Right kidney (tissue), 1 donor: Measurements from ENCODE around the gene TM2D1.
"Not testable (repeated sequence)": the region's sequence is repeated elsewhere in the genome, so short reads cannot be mapped to it uniquely, and the experiment has no call there.

Source experiments
- DNase-seq: peaks from one replicate; pipeline ENCODE4 v3.0.0-alpha.2; 2016

TM2D1 gene

GRCh38 chr1:61724506-61724812 is 482 bp downstream of the TM2D1 start:
- DNase-seq, result no peak

- not testable (repeated sequence) for DNase-seq
These were observed 5.8 kb downstream of the TM2D1 start for GRCh38 chr1:61718996-61719663.

GRCh38 chr1:61711969-61712368 is 13.0 kb downstream of the TM2D1 start:
- no peak for DNase-seq

DNA sequence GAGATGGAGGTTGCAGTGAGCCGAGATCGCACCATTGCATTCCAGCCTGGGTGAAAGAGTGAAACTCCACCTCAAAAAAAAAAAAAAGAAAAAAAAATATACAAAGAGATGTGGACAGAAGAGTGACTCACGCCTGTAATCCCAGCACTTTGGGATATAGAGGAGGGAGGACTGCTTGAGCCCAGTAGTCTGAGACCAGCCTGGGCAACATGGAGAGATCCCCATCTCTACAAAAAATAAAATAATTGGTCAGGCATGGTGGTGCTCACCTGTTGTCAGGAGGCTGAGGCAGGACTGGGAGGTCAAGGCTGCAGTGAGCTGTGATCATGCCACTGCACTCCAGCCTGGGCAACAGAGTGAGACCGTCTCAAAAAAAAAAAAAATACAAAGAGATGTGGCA is 13.7 kb downstream of the TM2D1 start:
- not testable (repeated sequence) for DNase-seq

- DNase-seq, result no peak
These were observed 15.0 kb downstream of the TM2D1 start for GRCh38 chr1:61709908-61710289.

GRCh38 chr1:61708953-61709907 is 15.7 kb downstream of the TM2D1 start:
- no peak for DNase-seq

- no peak for DNase-seq
These were observed 24.8 kb downstream of the TM2D1 start for GRCh38 chr1:61699911-61700851.

GRCh38 chr1:61692155-61692800 is 32.7 kb downstream of the TM2D1 start:
- DNase-seq, result no peak

- DNase-seq, result no peak
These were observed 37.0 kb downstream of the TM2D1 start for GRCh38 chr1:61687901-61688300.

DNA sequence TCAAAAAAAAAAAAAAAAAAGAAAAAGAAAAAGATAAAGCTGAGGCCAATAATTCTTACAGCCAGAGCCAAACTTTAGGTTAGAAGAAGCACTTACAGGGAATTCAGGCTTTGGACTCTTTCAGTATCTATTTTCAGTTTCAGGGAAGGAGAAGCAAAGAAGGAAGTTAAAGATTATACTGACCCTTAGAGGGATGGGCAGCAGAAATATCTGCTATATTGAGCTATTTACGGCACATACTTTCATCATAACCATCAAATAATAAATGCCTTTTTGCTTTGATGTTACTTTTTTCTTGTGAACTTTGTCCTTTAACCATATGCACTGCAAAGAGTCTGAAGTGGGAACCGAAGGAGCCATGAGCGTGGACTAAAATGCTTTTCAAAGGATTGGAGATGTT is 42.0 kb downstream of the TM2D1 start:
- DNase-seq, result no peak

- DNase-seq, result no peak
These were observed 44.4 kb downstream of the TM2D1 start for GRCh38 chr1:61680500-61680899.

GRCh38 chr1:61676881-61677280 is 48.1 kb downstream of the TM2D1 start:
- not testable (repeated sequence) for DNase-seq

GRCh38 chr1:61674221-61674620 is 50.7 kb downstream of the TM2D1 start:
- no peak for DNase-seq

GRCh38 chr1:61672376-61672775 is 52.6 kb downstream of the TM2D1 start:
- DNase-seq, result no peak

DNA sequence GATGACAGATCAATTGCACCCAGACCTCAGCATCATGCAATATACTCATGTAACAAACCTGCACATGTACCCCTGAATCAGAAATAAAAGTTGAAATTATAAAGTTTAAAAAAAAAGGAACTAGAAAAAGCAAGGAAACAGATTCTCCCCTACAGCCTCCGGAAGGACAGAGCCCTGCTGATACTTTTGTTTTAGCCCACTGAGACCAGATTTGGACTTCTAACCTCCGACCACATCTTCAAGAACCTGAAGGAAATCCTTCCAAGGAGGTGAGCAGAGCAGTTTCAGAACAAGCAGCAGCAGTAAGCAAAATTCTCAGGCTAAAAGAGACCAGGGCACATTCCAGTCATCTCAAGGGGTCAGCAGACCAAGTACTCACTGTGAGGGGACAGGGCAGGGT is 54.5 kb downstream of the TM2D1 start:
- DNase-seq, result no peak

GRCh38 chr1:61670016-61670415 is 54.9 kb downstream of the TM2D1 start:
- DNase-seq, result no peak

DNA sequence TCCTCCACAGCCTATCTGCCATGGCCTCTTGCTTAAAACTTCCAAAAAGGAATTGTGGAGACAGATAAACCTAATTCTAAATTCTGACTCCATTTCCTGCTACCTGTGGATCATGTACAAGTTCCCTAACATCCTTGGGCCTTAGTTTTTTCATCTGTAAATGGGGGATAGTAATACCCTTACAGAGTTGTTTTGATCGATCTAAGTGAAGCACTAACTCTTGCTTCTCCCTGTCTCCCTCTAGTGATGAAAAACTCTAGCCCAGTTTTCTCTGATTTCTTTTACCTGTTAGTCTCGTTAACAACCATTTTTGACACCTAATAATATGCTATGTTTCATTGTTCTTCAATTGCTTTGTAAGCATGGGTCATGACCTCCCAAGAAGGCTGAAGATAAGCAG is 65.9 kb downstream of the TM2D1 start:
- DNase-seq, result no peak

DNA sequence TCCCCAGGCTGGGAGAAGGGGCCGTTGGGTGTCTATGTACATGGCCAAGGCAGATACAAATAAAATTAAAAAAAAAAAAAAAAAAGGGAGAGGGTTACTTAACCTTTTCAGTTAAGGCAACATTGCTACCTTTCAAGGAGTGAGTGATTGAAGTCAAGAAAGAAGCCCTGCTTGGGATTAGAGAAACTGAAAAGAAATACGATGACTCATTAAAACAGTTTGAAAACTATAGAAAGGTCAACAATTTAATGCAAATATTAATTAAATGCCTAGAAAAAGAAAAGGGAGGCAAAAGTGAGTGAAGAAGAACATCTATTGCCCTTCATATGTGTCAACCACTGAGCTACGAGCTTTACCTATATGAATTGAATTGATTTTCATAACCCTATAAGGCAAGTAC is 69.5 kb downstream of the TM2D1 start:
- DNase-seq, result no peak

DNA sequence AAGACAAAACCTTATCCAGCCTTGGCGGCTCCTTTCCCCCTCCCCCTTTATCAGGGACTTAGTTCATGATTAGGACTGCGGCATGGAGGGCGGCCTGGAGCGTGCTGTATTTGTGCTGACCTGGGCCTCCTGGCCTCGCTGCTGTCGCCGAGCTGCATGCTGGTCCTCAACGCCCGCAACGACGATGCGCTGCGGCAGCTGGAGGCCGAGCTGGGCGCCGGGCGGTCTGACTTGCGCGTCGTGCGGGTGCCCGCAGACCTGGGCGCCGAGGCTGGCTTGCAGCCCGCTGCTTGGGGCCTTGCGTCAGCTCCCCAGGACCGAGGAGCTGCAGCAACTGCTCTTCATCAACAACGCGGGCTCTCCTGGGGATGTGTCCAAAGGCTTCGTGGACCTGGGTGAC is 70.9 kb downstream of the TM2D1 start:
- no peak for DNase-seq

- DNase-seq, result no peak
These were observed 75.8 kb downstream of the TM2D1 start for GRCh38 chr1:61648983-61649742.

GRCh38 chr1:61647142-61647541 is 77.8 kb downstream of the TM2D1 start:
- no peak for DNase-seq
